Astrocyte of the spinal cord (primary cell): ENCODE results near the gene OS9.

ENCODE experiments used
- DNase-seq: peaks from one replicate; pipeline ENCODE4 v3.0.0; 2011; ENCODE audit warnings: low read depth, low spot score
- H3K4me3 ChIP-seq: 2 replicates; pipeline ENCODE4 v1.5.1; 2011; ENCODE audit warnings: low read depth, mild to moderate bottlenecking, low read length, moderate library complexity
- CTCF ChIP-seq: IDR thresholded peaks from 2 replicates; pipeline ENCODE4 v1.5.1; 2012; ENCODE audit warnings: low read depth, mild to moderate bottlenecking, low read length, inconsistent platforms
- in situ Hi-C: cut with HindIII; loops from 2 replicates; pipeline ENCODE4 v1.10.0; 2017; ENCODE audit warnings: low sequenced_read_pairs

OS9 gene

GRCh38 chr12:57739914-57740538, 46.1 kb downstream of the OS9 start:
- H3K4me3 ChIP-seq: no peak overlapping the region
- in situ Hi-C loops: no loop called here
- DNase-seq: no peak
- no peak for TF ChIP-seq CTCF

GRCh38 chr12:57740656-57741412, 46.9 kb downstream of the OS9 start:
- DNase-seq: no peak
- H3K4me3 ChIP-seq: no peak overlapping the region
- TF ChIP-seq CTCF: no peak
- in situ Hi-C loops: no loop called here

DNA sequence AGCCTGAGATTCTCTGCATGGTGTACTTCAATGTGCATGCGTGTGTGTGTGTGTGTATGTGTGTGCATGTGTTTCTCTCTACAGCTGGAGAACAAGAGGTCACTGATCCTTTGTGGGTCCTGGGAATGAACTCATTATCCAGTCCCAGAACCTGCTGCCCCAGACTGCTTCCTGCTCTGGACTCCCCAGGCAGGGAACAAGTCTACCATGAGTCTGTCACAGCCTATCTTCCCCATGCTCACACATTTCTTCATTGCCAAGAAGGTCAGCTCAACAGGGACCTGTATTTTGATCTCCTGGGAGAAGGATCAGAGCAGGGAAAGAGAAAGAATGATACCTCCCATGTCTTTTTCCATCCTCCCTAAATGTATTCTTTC, 47.5 kb downstream of the OS9 start:
- DNase-seq: no peak
- H3K4me3 ChIP-seq: no peak overlapping the region
- TF ChIP-seq CTCF: no peak
- in situ Hi-C loops: no loop called here

DNA sequence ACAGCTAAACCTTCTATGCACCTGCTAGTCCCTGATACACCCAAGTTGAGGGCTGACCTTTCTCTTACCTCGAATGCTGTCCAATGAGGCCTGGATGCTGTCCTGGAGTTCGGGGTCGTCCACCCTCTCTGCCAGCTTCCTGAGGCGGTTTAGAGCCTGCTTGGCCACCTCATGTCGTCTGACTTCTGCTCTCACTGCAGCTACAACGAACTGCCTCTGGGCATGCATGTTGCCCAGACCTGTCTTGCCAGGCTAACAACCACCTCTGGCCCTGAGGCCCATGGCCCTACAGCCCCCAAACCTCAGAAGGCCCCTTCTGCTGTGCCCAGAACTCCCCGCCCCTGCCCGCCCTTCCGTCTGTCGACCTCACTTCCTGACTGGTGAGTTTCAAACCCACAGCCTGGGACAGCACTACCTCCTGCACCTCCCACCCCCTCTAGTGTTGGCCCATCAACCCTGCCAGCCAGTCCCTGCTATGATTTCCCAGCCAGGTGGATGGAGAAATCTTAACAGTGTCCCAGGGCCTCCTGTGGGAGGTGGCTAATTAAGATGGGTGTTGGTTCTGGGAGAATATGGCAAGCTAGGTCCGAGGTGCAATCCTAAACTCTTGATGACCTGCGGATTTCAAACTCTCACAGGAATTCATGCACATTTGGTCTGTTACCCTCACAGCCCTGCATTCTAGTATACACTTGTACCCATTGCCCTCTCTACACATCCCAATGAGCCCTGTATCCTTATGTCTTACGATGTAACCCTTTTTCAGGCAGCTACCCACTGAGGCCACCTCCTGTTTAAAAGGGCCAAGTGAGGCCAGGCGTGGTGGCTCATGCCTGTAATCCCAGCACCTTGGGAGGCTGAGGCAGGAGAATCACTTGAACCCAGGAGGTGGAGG, 48.2 kb downstream of the OS9 start:
- no peak overlapping the region for H3K4me3 ChIP-seq
- in situ Hi-C loops: no loop called here
- DNase-seq: no peak
- TF ChIP-seq CTCF: no peak

GRCh38 chr12:57743769-57744168, 49.8 kb downstream of the OS9 start:
- TF ChIP-seq CTCF: no peak

DNA sequence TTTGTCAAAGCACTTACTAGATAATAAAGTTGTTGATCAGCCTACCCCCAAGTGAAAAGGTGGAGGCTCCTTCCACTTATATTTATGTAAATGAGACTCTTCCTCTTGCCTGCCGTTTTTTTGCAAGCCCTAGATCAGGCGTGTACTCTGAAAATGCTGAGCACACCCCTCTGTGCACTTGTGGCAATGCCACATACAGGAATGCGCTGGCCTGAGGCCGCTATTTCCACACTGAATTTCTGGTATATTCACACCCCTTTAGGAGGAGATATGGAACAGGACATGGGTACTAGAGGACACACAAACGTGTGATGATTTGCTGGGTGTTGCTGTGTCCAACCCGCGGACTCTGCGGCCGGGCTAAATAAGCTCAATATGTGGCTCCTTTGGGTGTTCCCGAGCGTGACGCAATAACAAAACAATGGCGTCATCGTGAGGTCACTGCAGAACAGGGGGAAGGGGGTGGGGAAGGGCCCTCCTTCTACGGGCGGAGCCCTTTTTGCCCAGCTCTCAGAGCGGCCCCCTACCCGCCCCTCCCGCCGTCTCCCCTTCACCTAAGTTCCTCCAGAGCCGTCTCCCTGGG, 50.4 kb downstream of the OS9 start:
- TF ChIP-seq CTCF: no peak
- in situ Hi-C loops: no loop called here
- H3K4me3 ChIP-seq: peak overlapping the region; percentile 95
- no peak for DNase-seq

More at GRCh38 chr12:57743769-57744168, 49.8 kb downstream of the OS9 start:
- in situ Hi-C loops: no loop called here
- H3K4me3 ChIP-seq: no peak overlapping the region
- DNase-seq: no peak
